ENCODE results near the gene C22orf42. TPM values are rescaled to one million over a fixed set of nuclear protein-coding genes. Genes with fewer than 3 reads are reported as not detected.
"Not testable (repeated sequence)": the region's sequence is repeated elsewhere in the genome, so short reads cannot be mapped to it uniquely, and the experiment has no call there.

Gene C22orf42
- polyA plus RNA-seq, 1 experiment, result not detected

DNA sequence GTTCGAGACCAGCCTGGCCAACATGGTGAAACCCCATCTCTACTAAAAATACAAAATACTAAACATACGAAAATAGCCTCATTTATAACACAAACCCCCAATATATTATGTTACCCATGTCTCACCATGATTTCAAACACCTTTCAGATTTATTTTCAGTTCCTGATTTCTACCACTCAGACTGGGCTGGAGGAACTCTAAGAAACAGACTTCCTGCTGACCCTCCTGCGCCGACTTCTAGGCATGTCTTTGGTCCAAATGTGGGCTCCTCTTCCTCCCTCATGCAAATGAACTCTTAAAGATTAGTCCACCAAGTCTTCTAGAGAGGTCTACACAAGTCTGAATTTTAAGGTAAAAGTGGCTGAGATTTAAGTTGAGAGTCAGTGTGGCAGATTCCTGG is 10.7 kb downstream of the C22orf42 start:
- H3K27me3 ChIP-seq (ENCODE audit: control insufficient read depth, insufficient read depth, low read length); H3K36me3 ChIP-seq (ENCODE audit: control insufficient read depth, insufficient read depth, low read length); DNase-seq (ENCODE audit: low read depth); H3K4me3 ChIP-seq (ENCODE audit: low read depth, low read length); POLR2A ChIA-PET; CTCF ChIA-PET: not testable (repeated sequence)

GRCh38 chr22:32147128-32147527 is 12.0 kb downstream of the C22orf42 start:
- CTCF ChIA-PET; DNase-seq (ENCODE audit: low read depth); POLR2A ChIA-PET; H3K36me3 ChIP-seq (ENCODE audit: control insufficient read depth, insufficient read depth, low read length); H3K4me3 ChIP-seq (ENCODE audit: low read depth, low read length); H3K27me3 ChIP-seq (ENCODE audit: control insufficient read depth, insufficient read depth, low read length): not testable (repeated sequence)

DNA sequence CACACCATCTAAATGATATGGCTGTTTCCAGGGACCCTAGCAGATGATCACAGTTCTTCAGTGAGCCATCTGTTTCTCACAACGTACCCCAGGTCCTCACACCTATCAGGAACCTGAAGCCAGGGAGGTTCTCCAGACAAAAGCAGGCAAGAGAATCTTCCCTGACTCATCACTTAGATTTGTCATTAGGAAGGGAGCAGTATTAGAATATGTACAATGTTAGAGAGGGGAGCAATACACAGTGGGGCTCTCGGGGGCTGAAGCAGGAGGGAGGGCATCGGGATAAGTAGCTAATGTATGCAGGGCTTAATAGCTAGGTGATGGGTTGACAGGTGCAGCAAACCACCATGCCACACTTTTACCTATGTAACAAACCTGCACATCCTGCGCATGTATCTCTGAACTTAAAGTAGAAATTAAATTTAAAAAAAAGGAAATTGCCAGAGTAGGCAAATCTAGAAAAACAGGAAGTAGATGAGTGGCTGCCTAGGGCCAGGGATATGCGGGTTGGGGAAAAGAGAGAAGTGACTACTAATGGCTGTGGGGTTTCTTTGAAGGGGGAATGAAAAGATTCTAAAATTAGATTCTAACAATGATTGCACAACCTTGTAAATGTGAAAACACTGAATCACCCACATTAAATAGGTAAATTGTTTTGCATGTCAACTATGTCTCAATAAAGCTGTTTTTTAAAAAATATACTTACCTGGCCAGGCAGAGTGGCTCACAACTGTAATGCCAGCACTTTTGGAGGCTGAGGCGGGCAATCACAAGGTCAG is 14.4 kb downstream of the C22orf42 start:
- no peak overlapping the region for H3K4me3 ChIP-seq (ENCODE audit: low read depth, low read length)
- ChIA-PET CTCF (interaction anchor here (1.7 kb wide), 1 partner anchor 9 kb away, joined by 3 read pairs; no protein-coding TSS in a partner anchor), POLR2A (no interaction called here)
- H3K27me3 ChIP-seq (ENCODE audit: control insufficient read depth, insufficient read depth, low read length), result no peaks in the 10 kb centered on the region
- DNase-seq (ENCODE audit: low read depth), result no peak
- no peaks in the 10 kb centered on the region for H3K36me3 ChIP-seq (ENCODE audit: control insufficient read depth, insufficient read depth, low read length)
- TF ChIP-seq, protein P1, sequence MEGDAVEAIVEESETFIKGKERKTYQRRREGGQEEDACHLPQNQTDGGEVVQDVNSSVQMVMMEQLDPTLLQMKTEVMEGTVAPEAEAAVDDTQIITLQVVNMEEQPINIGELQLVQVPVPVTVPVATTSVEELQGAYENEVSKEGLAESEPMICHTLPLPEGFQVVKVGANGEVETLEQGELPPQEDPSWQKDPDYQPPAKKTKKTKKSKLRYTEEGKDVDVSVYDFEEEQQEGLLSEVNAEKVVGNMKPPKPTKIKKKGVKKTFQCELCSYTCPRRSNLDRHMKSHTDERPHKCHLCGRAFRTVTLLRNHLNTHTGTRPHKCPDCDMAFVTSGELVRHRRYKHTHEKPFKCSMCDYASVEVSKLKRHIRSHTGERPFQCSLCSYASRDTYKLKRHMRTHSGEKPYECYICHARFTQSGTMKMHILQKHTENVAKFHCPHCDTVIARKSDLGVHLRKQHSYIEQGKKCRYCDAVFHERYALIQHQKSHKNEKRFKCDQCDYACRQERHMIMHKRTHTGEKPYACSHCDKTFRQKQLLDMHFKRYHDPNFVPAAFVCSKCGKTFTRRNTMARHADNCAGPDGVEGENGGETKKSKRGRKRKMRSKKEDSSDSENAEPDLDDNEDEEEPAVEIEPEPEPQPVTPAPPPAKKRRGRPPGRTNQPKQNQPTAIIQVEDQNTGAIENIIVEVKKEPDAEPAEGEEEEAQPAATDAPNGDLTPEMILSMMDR (IDR thresholded peaks at IDR 0.05; ENCODE audit: insufficient read depth, low read depth, low read length), result no peak

- CTCF ChIA-PET, result interaction anchor here (0.5 to 1.5 kb wide), 2 partner anchors 8 to 485 kb away, joined by 3 read pairs; no protein-coding TSS in a partner anchor
- POLR2A ChIA-PET, result no interaction called here
- no peak for DNase-seq (ENCODE audit: low read depth)
- H3K4me3 ChIP-seq (ENCODE audit: low read depth, low read length), result no peak overlapping the region
- TF ChIP-seq, protein P1 (IDR thresholded peaks at IDR 0.05; ENCODE audit: insufficient read depth, low read depth, low read length), result no peak
- H3K36me3 ChIP-seq (ENCODE audit: control insufficient read depth, insufficient read depth, low read length), result no peaks in the 10 kb centered on the region
- H3K27me3 ChIP-seq (ENCODE audit: control insufficient read depth, insufficient read depth, low read length), result no peaks in the 10 kb centered on the region
These were observed 16.5 kb downstream of the C22orf42 start for GRCh38 chr22:32142600-32142999.

GRCh38 chr22:32140688-32141087 is 18.4 kb downstream of the C22orf42 start:
- TF ChIP-seq, protein P1 (IDR thresholded peaks at IDR 0.05; ENCODE audit: insufficient read depth, low read depth, low read length), result 0 out of 2 replicates have a peak, but pooled peaks have one; percentile 18
- DNase-seq (ENCODE audit: low read depth); H3K27me3 ChIP-seq (ENCODE audit: control insufficient read depth, insufficient read depth, low read length); H3K36me3 ChIP-seq (ENCODE audit: control insufficient read depth, insufficient read depth, low read length); POLR2A ChIA-PET; H3K4me3 ChIP-seq (ENCODE audit: low read depth, low read length): not testable (repeated sequence)
- CTCF ChIA-PET, result interaction anchor here (0.6 kb wide), 1 partner anchor 676 kb away, joined by 3 read pairs; no protein-coding TSS in a partner anchor

DNA sequence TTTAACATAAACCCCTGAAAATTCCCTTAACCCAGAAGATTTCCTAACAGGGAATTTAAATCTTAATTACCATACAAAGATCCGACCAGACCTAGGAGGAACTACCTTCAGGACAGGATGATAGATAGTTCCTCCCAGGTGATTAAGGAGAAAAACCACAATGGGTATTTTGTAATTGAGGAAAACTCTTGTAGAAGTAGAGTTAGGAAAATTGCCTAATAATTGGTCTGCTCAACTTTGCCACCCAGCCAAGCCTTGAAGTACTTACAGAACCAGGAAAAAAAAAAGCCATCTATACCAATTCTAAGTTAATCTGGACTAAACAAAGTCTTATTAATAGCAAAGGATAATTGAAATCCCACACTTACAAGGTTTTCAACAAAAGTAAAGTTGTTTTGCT is 20.5 kb downstream of the C22orf42 start:
- POLR2A ChIA-PET, CTCF ChIA-PET: not testable (repeated sequence)

GRCh38 chr22:32137731-32138324 is 21.3 kb downstream of the C22orf42 start:
- POLR2A ChIA-PET; H3K27me3 ChIP-seq (ENCODE audit: control insufficient read depth, insufficient read depth, low read length); H3K4me3 ChIP-seq (ENCODE audit: low read depth, low read length); H3K36me3 ChIP-seq (ENCODE audit: control insufficient read depth, insufficient read depth, low read length); CTCF ChIA-PET; DNase-seq (ENCODE audit: low read depth): not testable (repeated sequence)

More for the DNA sequence above, 20.5 kb downstream of the C22orf42 start:
- H3K27me3 ChIP-seq (ENCODE audit: control insufficient read depth, insufficient read depth, low read length); H3K4me3 ChIP-seq (ENCODE audit: low read depth, low read length); H3K36me3 ChIP-seq (ENCODE audit: control insufficient read depth, insufficient read depth, low read length); DNase-seq (ENCODE audit: low read depth): not testable (repeated sequence)

DNA sequence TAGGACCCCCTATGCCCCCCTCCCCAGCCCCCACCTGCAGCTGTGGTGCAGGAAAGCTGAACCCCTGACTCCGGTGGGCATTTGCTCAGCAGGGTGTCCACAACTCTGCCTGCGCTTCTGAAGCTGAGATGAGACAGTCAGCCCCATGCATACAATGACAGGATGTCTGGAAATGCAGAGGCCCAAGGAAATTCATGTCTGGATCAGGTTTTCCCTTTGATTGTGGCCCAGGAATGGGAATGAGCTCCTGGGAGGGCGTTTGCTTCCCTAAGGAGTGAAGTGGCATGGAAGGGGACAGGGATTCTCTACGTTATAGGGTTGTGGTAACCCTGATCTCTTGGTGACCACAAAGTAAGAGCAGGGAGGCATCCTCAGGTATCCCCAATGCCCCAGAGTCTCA is 22.2 kb downstream of the C22orf42 start:
- DNase-seq (ENCODE audit: low read depth); H3K27me3 ChIP-seq (ENCODE audit: control insufficient read depth, insufficient read depth, low read length); H3K4me3 ChIP-seq (ENCODE audit: low read depth, low read length); H3K36me3 ChIP-seq (ENCODE audit: control insufficient read depth, insufficient read depth, low read length); CTCF ChIA-PET; POLR2A ChIA-PET: not testable (repeated sequence)

- peak; percentile 10 for DNase-seq (ENCODE audit: low read depth)
- H3K27me3 ChIP-seq (ENCODE audit: control insufficient read depth, insufficient read depth, low read length); POLR2A ChIA-PET; H3K4me3 ChIP-seq (ENCODE audit: low read depth, low read length); H3K36me3 ChIP-seq (ENCODE audit: control insufficient read depth, insufficient read depth, low read length): not testable (repeated sequence)
- CTCF ChIA-PET, result interaction anchor here (1.3 kb wide), 1 partner anchor 8 kb away, joined by 3 read pairs; no protein-coding TSS in a partner anchor
These were observed 23.1 kb downstream of the C22orf42 start for GRCh38 chr22:32135958-32136357.

DNA sequence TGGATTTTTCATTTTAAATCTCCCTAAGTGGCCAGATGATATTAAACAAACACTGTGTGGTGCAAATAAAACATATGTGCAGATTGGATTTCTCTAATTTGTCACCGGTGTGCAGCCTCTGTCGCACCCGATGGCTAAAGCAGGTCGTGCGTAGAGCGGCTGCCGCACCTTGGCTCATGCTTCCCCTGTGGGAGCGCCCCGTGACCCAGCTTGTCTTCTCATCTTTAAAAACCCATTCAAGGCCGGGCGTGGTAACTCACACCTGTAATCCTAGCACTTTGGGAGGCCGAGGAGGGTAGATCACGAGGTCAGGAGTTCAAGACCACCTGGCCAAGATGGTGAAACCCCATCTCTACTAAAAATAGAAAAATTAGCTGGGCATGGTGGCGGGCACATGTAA is 24.3 kb downstream of the C22orf42 start:
- H3K27me3 ChIP-seq (ENCODE audit: control insufficient read depth, insufficient read depth, low read length); H3K4me3 ChIP-seq (ENCODE audit: low read depth, low read length); POLR2A ChIA-PET; H3K36me3 ChIP-seq (ENCODE audit: control insufficient read depth, insufficient read depth, low read length); DNase-seq (ENCODE audit: low read depth): not testable (repeated sequence)
- CTCF ChIA-PET, result interaction anchor here (0.7 kb wide), 1 partner anchor 8 kb away, joined by 3 read pairs; no protein-coding TSS in a partner anchor
